Measurements from ENCODE around the gene RBPMS2. TPM values are rescaled to one million over a fixed set of nuclear protein-coding genes. Genes with fewer than 3 reads are reported as not detected.

Gene RBPMS2
- total and polyA plus RNA-seq, 2 donors (not counting 3 experiments of a cell fraction or from before 2014, with no cell fraction given): 2.3 to 7.8 TPM

DNA sequence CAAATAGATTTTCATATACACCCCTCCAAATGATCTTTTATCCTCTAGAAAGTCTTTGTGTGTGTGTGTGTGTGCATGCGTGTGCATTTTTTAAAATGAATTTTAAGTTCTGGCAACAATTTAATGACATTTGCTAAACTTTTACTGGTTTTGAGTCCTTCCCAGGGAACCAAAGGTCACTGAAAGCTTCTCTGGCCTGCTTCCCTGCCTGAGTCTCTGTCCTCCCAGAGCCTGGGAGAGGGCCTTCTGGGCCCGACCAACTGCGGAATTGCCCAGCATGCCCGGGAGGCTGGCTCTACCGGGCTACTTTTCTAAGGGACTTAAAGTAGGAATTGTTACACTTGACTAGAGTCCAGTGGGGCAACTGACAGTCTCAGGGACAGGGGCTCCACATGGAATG is 7.4 kb upstream of the RBPMS2 start:
- no peak for FAIRE-seq
- H3K4me3 ChIP-seq (replicated peaks in 1 of 3; ENCODE audit: insufficient read depth in 1 of 3, low read depth in 1 of 3, low read length in 3 of 3): no peak overlapping the region
- H3K27me3 ChIP-seq (ENCODE audit: control insufficient read depth in 2 of 2, insufficient read depth in 2 of 2, low read length in 2 of 2): peaks cover 0 to 3% of the 10 kb centered on the region in 2 experiments
- H3K9ac ChIP-seq (replicated peaks; ENCODE audit: extremely low read depth, insufficient read depth, low read length): no peak overlapping the region
- no peaks in the 10 kb centered on the region for H3K9me1 ChIP-seq (replicated peaks; ENCODE audit: control insufficient read depth, extremely low read depth, insufficient read depth, low read length)
- no peak overlapping the region for H2AFZ ChIP-seq (ENCODE audit: low read depth, low read length)
- no peaks in the 10 kb centered on the region for H3K9me3 ChIP-seq (replicated peaks; ENCODE audit: control insufficient read depth, insufficient read depth, low read length)
- CTCF ChIA-PET: interaction anchor here (0.6 to 5.4 kb wide), 3 partner anchors 26 to 32 kb away, joined by 3 to 40 read pairs (median 3); no protein-coding TSS in a partner anchor
- no peaks in the 10 kb centered on the region for H4K20me1 ChIP-seq (replicated peaks; ENCODE audit: control insufficient read depth, extremely low read depth, insufficient read depth, low read length)
- BruUV-seq (replicated peaks): no TSS peak
- dilution Hi-C loops (cut with MboI; ENCODE audit: extremely low pct_ligation_motif_present, low sequenced_read_pairs) (no loop called here), intact Hi-C loops (cut with micrococcal nuclease) (no loop called here)
- no peaks in the 10 kb centered on the region for H3K36me3 ChIP-seq (ENCODE audit: control insufficient read depth in 2 of 2, extremely low read depth in 1 of 2, insufficient read depth in 2 of 2, low read length in 2 of 2)
- POLR2A ChIA-PET: no interaction called here
- no peak for DNase-seq (ENCODE audit: low read depth, low spot score)
- TF ChIP-seq POLR2AphosphoS5 (IDR thresholded peaks at IDR 0.05; ENCODE audit: insufficient read depth, low read depth, low read length) (no peak), EZH2 (IDR thresholded peaks at IDR 0.05; ENCODE audit: borderline replicate concordance, low read depth, low read length, severe bottlenecking) (no peak), JUN (IDR thresholded peaks at IDR 0.05; ENCODE audit: borderline replicate concordance, insufficient read depth, insufficient read length, low read depth) (no peak)
- TF ChIP-seq, protein P1, sequence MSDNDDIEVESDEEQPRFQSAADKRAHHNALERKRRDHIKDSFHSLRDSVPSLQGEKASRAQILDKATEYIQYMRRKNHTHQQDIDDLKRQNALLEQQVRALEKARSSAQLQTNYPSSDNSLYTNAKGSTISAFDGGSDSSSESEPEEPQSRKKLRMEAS (IDR thresholded peaks at IDR 0.05; ENCODE audit: insufficient read depth, insufficient read length): no peak
- TF ChIP-seq, protein P2, sequence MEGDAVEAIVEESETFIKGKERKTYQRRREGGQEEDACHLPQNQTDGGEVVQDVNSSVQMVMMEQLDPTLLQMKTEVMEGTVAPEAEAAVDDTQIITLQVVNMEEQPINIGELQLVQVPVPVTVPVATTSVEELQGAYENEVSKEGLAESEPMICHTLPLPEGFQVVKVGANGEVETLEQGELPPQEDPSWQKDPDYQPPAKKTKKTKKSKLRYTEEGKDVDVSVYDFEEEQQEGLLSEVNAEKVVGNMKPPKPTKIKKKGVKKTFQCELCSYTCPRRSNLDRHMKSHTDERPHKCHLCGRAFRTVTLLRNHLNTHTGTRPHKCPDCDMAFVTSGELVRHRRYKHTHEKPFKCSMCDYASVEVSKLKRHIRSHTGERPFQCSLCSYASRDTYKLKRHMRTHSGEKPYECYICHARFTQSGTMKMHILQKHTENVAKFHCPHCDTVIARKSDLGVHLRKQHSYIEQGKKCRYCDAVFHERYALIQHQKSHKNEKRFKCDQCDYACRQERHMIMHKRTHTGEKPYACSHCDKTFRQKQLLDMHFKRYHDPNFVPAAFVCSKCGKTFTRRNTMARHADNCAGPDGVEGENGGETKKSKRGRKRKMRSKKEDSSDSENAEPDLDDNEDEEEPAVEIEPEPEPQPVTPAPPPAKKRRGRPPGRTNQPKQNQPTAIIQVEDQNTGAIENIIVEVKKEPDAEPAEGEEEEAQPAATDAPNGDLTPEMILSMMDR (IDR thresholded peaks at IDR 0.05; ENCODE audit: extremely low read depth in 1 of 2, insufficient read depth in 1 of 2, low read depth in 1 of 2, low read length in 2 of 2): no peak
- H3K79me2 ChIP-seq (ENCODE audit: control insufficient read depth, insufficient read depth, low read length): no peaks in the 10 kb centered on the region
- H3K4me1 ChIP-seq (ENCODE audit: control insufficient read depth, extremely low read depth, insufficient read depth, low read length): no peaks in the 10 kb centered on the region
- no peak overlapping the region for H3K4me2 ChIP-seq (ENCODE audit: insufficient read depth, low read length)
- no peak overlapping the region for H3K27ac ChIP-seq (ENCODE audit: insufficient read depth, low read depth, low read length)

Data from endothelial cell of umbilical vein (primary cell).